Fibroblast of villous mesenchyme (primary cell): ENCODE results near the gene WDR70. TPM values are rescaled to one million over a fixed set of nuclear protein-coding genes. Genes with fewer than 3 reads are reported as not detected.
A peak's percentile ranks its signal among the peaks of the same experiment; 100 is the strongest.
"Not testable (repeated sequence)": the region's sequence is repeated elsewhere in the genome, so short reads cannot be mapped to it uniquely, and the experiment has no call there.

Experiments used
- DNase-seq: peaks from one replicate; pipeline ENCODE4 v3.0.0-alpha.2; 2010; ENCODE audit warnings: low read depth
- H3K4me3 ChIP-seq: 2 replicates; pipeline ENCODE4 v1.5.1; 2011; ENCODE audit warnings: low read depth, mild to moderate bottlenecking, low read length
- CTCF ChIP-seq: IDR thresholded peaks from 2 replicates; pipeline ENCODE4 v1.5.1; 2012; ENCODE audit warnings: low read depth, mild to moderate bottlenecking, low read length; ENCODE audit not compliant: insufficient read depth
- total RNA-seq: library from RNA; depleted of rRNA; stranded (reverse); fragments of >200 nt; gene quantifications from 2 replicates; pipeline ENCODE4 v1.2.3, GENCODE V29; 2012

Gene WDR70
- total RNA-seq, 1 donor: 29.4 TPM

GRCh38 chr5:37575541-37576489 lies 196.7 kb downstream of the WDR70 start:
- no peak overlapping the region for H3K4me3 ChIP-seq
- DNase-seq: peak; percentile 14
- no peak for TF ChIP-seq CTCF

DNA sequence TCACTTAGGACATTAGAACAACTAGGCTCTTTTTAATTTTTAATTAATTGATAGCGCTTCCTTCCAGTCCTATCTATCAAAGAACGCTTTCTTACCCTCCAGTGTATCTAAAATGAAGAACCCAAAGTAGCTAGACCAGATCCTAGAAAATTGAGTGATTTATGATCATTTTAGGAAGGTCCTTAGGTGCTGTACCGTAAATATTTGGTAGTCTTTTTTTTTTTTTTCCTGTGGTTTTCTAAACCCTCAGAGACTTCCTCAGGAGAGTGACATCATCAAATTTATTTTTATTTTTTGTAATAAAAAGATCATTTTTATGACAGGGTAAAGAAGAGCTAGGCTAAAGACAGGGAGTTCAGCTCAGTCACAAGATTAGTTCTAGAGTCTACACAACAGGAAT lies 197.4 kb downstream of the WDR70 start:
- DNase-seq: no peak
- H3K4me3 ChIP-seq: no peak overlapping the region
- TF ChIP-seq CTCF: no peak

- H3K4me3 ChIP-seq: no peak overlapping the region
- DNase-seq: no peak
- TF ChIP-seq CTCF: no peak
These were observed 199.1 kb downstream of the WDR70 start for GRCh38 chr5:37578176-37578575.

GRCh38 chr5:37580106-37580505 lies 201.0 kb downstream of the WDR70 start:
- DNase-seq: no peak
- TF ChIP-seq CTCF: no peak
- H3K4me3 ChIP-seq: no peak overlapping the region

DNA sequence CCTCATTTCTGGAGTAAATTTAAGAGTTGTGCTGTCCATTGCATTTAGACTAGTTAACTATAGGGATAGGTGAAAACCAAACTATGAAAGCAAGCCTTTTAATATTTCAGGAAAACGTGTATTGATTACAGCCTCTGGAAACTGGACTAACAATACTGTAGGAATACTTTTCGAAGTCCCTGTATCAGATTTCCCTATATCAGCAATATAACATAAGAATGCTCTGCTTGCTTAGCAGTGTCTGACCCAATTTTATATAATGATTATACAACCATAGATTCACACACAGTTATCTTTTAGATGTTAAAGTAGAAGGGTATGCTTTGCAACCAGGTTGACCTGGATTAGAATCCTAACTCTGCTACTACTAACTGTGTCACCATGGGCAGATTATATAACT lies 203.1 kb downstream of the WDR70 start:
- DNase-seq: no peak
- TF ChIP-seq CTCF: no peak
- H3K4me3 ChIP-seq: no peak overlapping the region

DNA sequence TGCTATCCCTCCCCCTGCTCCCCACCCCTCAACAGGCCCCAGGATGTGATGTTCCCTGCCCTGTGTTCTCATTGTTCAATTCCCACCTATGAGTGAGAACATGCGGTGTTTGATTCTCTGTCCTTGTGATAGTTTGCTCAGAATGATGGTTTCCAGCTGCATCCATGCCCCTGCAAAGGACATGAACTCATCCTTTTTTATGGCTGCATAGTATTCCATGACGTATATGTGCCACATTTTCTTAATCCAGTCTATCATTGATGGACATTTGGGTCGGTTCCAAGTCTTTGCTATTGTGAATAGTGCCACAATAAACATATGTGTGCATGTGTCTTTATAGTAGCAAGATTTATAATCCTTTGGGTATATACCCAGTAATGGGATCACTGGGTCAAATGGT lies 214.2 kb downstream of the WDR70 start:
- not testable (repeated sequence) for DNase-seq, H3K4me3 ChIP-seq

DNA sequence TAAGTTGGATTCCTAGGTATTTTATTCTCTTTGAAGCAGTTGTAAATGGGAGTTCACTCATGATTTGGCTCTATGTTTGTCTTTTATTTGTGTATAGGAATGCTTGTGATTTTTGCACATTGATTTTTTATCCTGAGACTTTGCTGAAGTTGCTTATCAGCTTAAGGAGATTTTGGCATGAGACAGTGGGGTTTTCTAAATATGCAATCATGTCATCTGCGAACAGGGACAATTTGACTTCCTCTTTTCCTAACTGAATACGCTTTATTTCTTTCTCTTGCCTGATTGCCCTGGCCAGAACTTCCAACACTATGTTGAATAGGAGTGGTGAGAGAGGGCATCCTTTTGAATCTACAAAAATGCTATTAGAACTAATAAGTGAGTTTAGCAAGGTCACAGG lies 215.7 kb downstream of the WDR70 start:
- not testable (repeated sequence) for H3K4me3 ChIP-seq, DNase-seq

DNA sequence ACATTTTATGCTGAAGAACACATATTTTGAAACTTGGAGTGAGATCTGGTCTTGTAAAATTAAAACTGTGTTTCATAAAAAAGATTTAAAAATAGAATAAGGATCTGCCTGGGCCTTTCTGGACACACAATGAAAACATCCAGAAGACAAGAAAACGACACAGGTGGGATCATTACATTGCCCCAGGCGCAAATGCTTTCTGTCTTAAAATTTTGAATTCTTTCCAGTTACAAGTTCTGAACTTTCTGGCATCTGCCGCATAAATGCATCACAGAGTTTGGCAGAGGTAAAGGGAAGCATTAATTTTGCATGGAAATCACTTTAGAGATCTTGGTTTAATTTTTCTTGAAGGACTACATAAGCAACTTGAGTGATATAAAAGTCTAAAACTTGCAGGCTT lies 219.6 kb downstream of the WDR70 start:
- DNase-seq: peak; percentile 11
- no peak for TF ChIP-seq CTCF

More for the DNA sequence above, 219.6 kb downstream of the WDR70 start:
- no peak overlapping the region for H3K4me3 ChIP-seq
